Measurements from ENCODE around the gene AAGAB.
"Not testable (repeated sequence)": the region's sequence is repeated elsewhere in the genome, so short reads cannot be mapped to it uniquely, and the experiment has no call there.

Gene AAGAB, protein sequence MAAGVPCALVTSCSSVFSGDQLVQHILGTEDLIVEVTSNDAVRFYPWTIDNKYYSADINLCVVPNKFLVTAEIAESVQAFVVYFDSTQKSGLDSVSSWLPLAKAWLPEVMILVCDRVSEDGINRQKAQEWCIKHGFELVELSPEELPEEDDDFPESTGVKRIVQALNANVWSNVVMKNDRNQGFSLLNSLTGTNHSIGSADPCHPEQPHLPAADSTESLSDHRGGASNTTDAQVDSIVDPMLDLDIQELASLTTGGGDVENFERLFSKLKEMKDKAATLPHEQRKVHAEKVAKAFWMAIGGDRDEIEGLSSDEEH

GRCh38 chr15:67254238-67255175 is at the start of gene AAGAB, which contains the start of gene IQCH:
AAGAB (minus strand) TSS chr15:67254661; CDS start chr15:67254631, 30 bp downstream.
IQCH (plus strand) TSS chr15:67254786; CDS start chr15:67254897, 111 bp downstream.
- DNase-seq (ENCODE audit: low read depth, low spot score): peak; percentile 84

GRCh38 chr15:67303490-67304363 is 49.3 kb upstream of the AAGAB start:
- peak; percentile 7 for DNase-seq (ENCODE audit: low read depth, low spot score)

GRCh38 chr15:67300266-67301025 is 46.0 kb upstream of the AAGAB start:
- DNase-seq (ENCODE audit: low read depth, low spot score): no peak

- DNase-seq (ENCODE audit: low read depth, low spot score): no peak
Observed at GRCh38 chr15:67296684-67297083, 42.2 kb upstream of the AAGAB start.

GRCh38 chr15:67296188-67296587 is 41.7 kb upstream of the AAGAB start:
- no peak for DNase-seq (ENCODE audit: low read depth, low spot score)

GRCh38 chr15:67290319-67290718 is 35.9 kb upstream of the AAGAB start:
- no peak for DNase-seq (ENCODE audit: low read depth, low spot score)

GRCh38 chr15:67286400-67286799 is 31.9 kb upstream of the AAGAB start:
- DNase-seq (ENCODE audit: low read depth, low spot score): not testable (repeated sequence)

DNA sequence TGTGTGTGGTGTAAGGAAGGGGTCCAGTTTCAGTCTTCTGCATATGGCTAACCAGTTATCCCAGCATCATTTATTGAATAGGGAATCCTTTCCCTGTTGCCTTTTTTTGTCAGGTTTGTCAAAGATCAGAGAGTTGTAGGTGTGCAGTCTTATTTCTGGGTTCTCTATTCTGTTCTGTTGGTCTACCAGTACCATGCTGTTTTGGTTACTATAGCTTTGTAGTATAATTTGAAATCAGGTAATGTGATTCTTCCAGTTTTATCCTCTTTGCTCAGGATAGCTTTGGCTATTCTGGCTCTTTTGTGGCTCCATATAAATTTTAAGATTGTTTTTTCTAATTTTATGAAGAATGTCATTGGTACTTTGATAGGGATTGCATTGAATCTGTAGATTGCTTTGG is 31.2 kb upstream of the AAGAB start:
- not testable (repeated sequence) for DNase-seq (ENCODE audit: low read depth, low spot score)

- DNase-seq (ENCODE audit: low read depth, low spot score): no peak
Observed at GRCh38 chr15:67281714-67282113, 27.3 kb upstream of the AAGAB start.

- DNase-seq (ENCODE audit: low read depth, low spot score): no peak
Observed at GRCh38 chr15:67280217-67280616, 25.8 kb upstream of the AAGAB start.

DNA sequence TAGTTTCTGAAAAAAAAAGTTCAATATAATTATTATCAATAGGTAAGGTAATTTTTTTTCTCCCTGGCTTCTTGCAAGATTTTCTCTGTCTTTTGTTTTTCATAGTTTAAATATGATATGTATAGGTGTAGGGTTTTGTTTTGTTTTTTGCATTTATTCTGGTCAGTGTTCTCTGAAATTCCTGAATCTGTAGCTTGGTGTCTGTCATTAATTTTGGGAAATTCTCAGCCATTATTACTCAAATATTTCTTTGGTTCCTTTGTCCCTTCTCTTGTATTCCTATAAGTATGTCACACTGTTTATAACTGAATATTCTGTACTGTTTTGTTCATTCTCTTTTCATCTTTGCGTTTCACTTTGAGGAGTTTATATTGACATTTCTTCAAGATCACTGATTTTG is 22.2 kb upstream of the AAGAB start:
- DNase-seq (ENCODE audit: low read depth, low spot score): no peak

DNA sequence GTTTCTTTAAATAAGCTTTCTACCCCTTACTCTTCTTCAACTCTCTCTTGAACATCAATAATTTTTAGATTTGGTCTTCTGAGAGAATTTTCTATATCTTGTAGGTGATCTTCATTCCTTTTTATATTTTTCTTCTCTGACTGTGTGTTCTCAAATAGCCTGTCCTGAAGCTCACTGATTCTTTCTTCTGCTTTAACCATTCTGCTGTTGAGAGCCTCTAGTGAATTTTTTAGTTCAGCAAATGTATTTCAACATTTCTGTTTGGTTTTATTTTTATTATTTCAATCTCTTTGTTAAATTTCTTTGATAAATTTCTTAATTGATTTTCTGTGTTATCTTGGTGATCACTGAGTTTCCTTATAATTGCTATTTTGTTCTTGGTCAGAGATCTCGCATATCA is 19.8 kb upstream of the AAGAB start:
- no peak for DNase-seq (ENCODE audit: low read depth, low spot score)

GRCh38 chr15:67267951-67268941 is 13.8 kb upstream of the AAGAB start:
- DNase-seq (ENCODE audit: low read depth, low spot score): no peak

- DNase-seq (ENCODE audit: low read depth, low spot score): no peak
Observed at GRCh38 chr15:67267440-67267839, 13.0 kb upstream of the AAGAB start.

DNA sequence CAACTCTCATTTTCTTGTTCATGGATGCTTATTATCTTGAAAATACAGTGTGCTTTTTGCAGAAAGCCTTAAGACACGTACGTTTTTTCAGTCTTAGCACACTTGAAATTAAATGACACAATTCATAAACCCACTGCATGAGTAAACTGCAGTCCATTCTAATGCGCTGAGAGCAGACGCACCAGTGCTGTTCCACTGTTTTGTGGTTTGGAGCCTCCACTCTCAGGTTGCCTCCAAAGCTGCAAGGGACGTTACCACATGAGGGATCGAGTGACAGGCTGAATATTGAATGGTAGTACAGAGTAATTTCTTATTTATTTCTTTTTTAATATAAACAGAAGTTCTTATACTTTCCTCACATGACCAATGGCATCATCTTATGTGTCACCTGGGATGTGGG is 12.4 kb upstream of the AAGAB start:
- DNase-seq (ENCODE audit: low read depth, low spot score): no peak

DNA sequence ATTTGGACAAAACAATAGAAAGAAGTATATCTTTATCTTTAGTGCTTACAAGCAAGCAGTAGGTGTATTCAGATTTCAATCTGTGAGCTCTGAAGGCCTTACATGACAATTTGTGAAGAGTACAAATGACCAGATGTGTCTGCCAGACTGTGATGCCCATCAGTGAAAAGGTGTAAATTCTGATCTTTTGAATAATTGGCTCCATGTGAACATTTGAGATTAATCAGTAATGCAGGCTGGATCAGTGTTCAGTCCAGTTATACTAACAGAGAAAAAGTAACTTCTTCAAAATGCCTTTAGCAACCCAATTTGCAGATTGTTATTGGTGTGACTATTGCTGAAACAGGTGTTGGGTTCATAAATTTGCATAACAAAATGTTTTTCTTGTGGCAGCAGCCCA is 5.3 kb upstream of the AAGAB start:
- no peak for DNase-seq (ENCODE audit: low read depth, low spot score)

DNA sequence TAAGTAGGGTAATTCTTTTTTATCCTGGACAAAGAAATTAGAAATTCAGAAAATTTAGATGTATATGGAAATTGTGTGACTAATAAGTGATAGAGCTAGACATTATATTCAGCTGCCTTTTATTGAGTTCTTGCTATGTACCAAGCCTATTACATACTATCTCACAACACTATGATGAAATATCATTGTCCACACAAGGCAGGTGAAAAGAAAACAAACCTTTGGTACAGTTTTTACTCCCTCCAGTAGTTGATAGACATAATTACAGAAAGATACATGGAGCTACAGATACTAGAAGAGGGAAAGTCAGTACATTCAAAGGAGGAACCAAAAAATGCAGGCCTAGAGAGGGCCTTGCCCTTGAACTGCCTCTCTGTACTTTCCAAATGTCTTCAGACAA is 4.9 kb upstream of the AAGAB start:
- DNase-seq (ENCODE audit: low read depth, low spot score): no peak

DNA sequence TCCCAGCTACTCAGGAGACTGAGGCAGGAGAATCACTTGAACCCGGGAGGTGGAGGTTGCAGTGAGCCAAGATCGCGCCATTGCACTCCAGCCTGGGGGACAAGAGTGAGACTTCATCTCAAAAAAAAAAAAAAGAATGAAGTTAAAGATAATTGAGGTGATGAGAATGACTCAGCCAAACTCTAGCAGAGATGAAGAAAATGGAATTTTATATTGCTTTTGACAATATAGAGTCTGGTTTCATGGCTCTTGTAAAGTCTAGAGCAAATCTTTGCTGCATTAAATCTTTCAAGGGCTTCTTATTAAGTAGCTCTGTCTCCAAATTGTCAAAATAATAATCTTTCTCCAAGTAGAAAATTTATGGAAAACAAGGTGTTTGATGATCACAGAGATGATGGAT is 4.0 kb upstream of the AAGAB start:
- DNase-seq (ENCODE audit: low read depth, low spot score): not testable (repeated sequence)

- DNase-seq (ENCODE audit: low read depth, low spot score): no peak
Observed at GRCh38 chr15:67256051-67256450, 1.6 kb upstream of the AAGAB start.

Measured in smooth muscle cell of the brain vasculature (primary cell).